Heart left ventricle (tissue), 16 donors: Measurements from ENCODE around the gene LCN10. TPM values are rescaled to one million over a fixed set of nuclear protein-coding genes. Genes with fewer than 3 reads are reported as not detected.
"Not testable (repeated sequence)": the region's sequence is repeated elsewhere in the genome, so short reads cannot be mapped to it uniquely, and the experiment has no call there.

Experiments used
- ATAC-seq, 4 donors: fragments of 200-7000 bp; cut with Tn5 transposase; one replicate each; pipeline ENCODE4 v1.9.1; 2020 to 2022; ENCODE audit warnings: moderate library complexity in 4 of 4, mild to moderate bottlenecking in 3 of 4, moderate number of reproducible peaks in 1 of 4
- DNase-seq, 5 donors: peaks; one replicate each; pipeline ENCODE4 v3.0.0-alpha.2; 2020
- H3K27ac ChIP-seq, 12 donors: fragments of 200-600 bp; sonication (generic) in 4 of 12; one replicate each; pipeline versions ENCODE4 v1.5.0 to v1.8.0; 2016 to 2022; ENCODE audit warnings: mild to moderate bottlenecking in 2 of 12
- H3K27me3 ChIP-seq, 9 donors: fragments of 200-600 bp; sonication (generic) in 2 of 9; one replicate each; pipeline versions ENCODE4 v1.5.1 to v1.8.0; 2016 to 2022; ENCODE audit warnings: mild to moderate bottlenecking in 3 of 9
- H3K36me3 ChIP-seq, 9 donors: fragments of 200-600 bp; sonication (generic) in 2 of 9; one replicate each; pipeline versions ENCODE4 v1.5.0 to v1.8.0; 2018 to 2022; ENCODE audit warnings: mild to moderate bottlenecking in 2 of 9
- H3K4me1 ChIP-seq, 12 donors: fragments of 200-600 bp; sonication (generic) in 4 of 12; one replicate each; pipeline versions ENCODE4 v1.5.0 to v1.8.0; 2016 to 2022; ENCODE audit warnings: mild to moderate bottlenecking in 3 of 12
- H3K4me3 ChIP-seq, 12 donors: fragments of 200-600 bp; sonication (generic) in 4 of 12; one replicate each; pipeline versions ENCODE4 v1.5.0 to v1.8.0; 2017 to 2022; ENCODE audit warnings: mild to moderate bottlenecking in 9 of 12, moderate library complexity in 4 of 12
- H3K9me3 ChIP-seq, 12 donors: fragments of 200-600 bp; sonication (generic) in 4 of 12; one replicate each; pipeline versions ENCODE4 v1.5.0 to v1.8.0; 2016 to 2022; ENCODE audit warnings: mild to moderate bottlenecking in 1 of 12
- CTCF ChIP-seq, 12 donors: fragments of 200-600 bp; sonication (generic) in 4 of 12; IDR thresholded peaks; one replicate each; pipeline versions ENCODE4 v1.5.0 to v1.8.0; 2018 to 2022; ENCODE audit warnings: antibody characterized with exemption in 12 of 12, mild to moderate bottlenecking in 5 of 12
- POLR2A ChIP-seq, 2 donors: fragments of 450-650 bp; IDR thresholded peaks; one replicate each; pipeline ENCODE4 v1.6.1; 2017; ENCODE audit warnings: antibody characterized with exemption in 2 of 2, mild to moderate bottlenecking in 2 of 2, moderate library complexity in 2 of 2
- WGBS, 4 donors: extraction: QIAGEN DNeasy Blood & Tissue Kit in 2 of 4; methylation state at CpG; one replicate each; pipeline versions ENCODE4 v1.1.5 to v1.1.7; 2013 to 2018; 5-methylcytosine and 5-hydroxymethylcytosine counted together
- intact Hi-C, 10 donors: fragments of 100-400 bp; cut with DNase I; formaldehyde crosslinking; loops; one replicate each; pipeline versions ENCODE4 v1.11.1 to v1.14.2; 2022
- polyA plus RNA-seq, 2 donors: library from polyadenylated mRNA; stranded (reverse); fragments of 200-250 nt; gene quantifications; one replicate each; pipeline ENCODE4 v1.2.3, GENCODE V29; 2013
- total RNA-seq, 9 donors: library from RNA; depleted of rRNA in 2 of 9; stranded (reverse); fragments of >200 nt in 2 of 9; fragmentation: NEBNext Ultra II Directional in 3 of 9; extraction: Animal tissue kit (Norgen Biotek cat#: 25700) in 3 of 9; gene quantifications; one replicate each; pipeline versions ENCODE4 v1.1.0 to v1.2.4, GENCODE V29; 2016 to 2023
- donor health status: ischemic (EF 13 %, LVEDD 7.1; RV severe dilation, severe dysfunction).
- donor health status: healthy with polysubstance abuse.
- donor health status: DM: no; HTN: yes; CAD: no.
- donor health status: DM: no; HTN: no; CAD: no.
- donor health status: ischemic (EF 25% LVEDD 6.9; RV normal size, moderate dysfunction).
- donor health status: ischemic (EF 25% LVEDD 5.7; RV mildly dilated, moderate dysfunction).
- donor health status: healthy.
- donor health status: DM: yes; HTN: yes; CAD: no.
- donor health status: ischemic (EF 35%, LVEDD 5.7; RV mildly dilated, moderate dysfunction).
- donor health status: nonischemic (EF 11% LVEDD 7.7; RV severe dilation, severe dysfunction).
- donor health status: DM: yes; HTN: yes; CAD: no.
- donor health status: PGD.
- donor health status: ischemic (EF 29% LVEDD 5.4; RV normal size, mild dysfunction).
- donor health status: nonischemic (EF 23%, LVEDD 6.1; RV moderate dilation, normal function).

LCN10 gene
- total and polyA plus RNA-seq, 11 donors = 0.50 to 40.7 (median 10.5) TPM

- Histone ChIP-seq H3K9me3 (peaks cover 0 to 9% (median 5%) of the 10 kb centered on the region in 12 donors), H3K27me3 (peaks cover 0 to 7% (median 0%) of the 10 kb centered on the region in 9 donors), H3K36me3 (no peaks in the 10 kb centered on the region), H3K4me1 (peaks cover 0 to 4% (median 0%) of the 10 kb centered on the region in 12 donors), H3K27ac (no peak overlapping the region), H3K4me3 (no peak overlapping the region)
- intact Hi-C loops = no loop called here
- no peak for TF ChIP-seq POLR2A (IDR thresholded peaks at IDR 0.05)
- TF ChIP-seq CTCF (IDR thresholded peaks at IDR 0.05) = peak; percentile 23 to 50 (median 36)
- peak in 2 of 4 donors; percentile 48 to 52 for ATAC-seq
- 10 to 23% (median 12%) methylated on average over 9 to 16 of the region's 16 CpGs for WGBS, 4 donors
- DNase-seq = peak in 1 of 5 donors; percentile 22
Observed at GRCh38 chr9:136769710-136770191, 27.0 kb upstream of the LCN10 start.

- H3K36me3 ChIP-seq, H3K4me3 ChIP-seq, H3K9me3 ChIP-seq, H3K4me1 ChIP-seq, H3K27ac ChIP-seq, ATAC-seq, H3K27me3 ChIP-seq, intact Hi-C loops: not testable (repeated sequence)
- peak; percentile 17 to 45 (median 40) for TF ChIP-seq CTCF (IDR thresholded peaks at IDR 0.05)
- 37 to 63% (median 47%) methylated on average over 12 to 18 of the region's 18 CpGs for WGBS, 4 donors
- peak in 4 of 5 donors; percentile 40 to 73 (median 60) for DNase-seq
Observed at GRCh38 chr9:136766410-136767120, 23.8 kb upstream of the LCN10 start.

- DNase-seq, intact Hi-C loops, H3K9me3 ChIP-seq, ATAC-seq, H3K27me3 ChIP-seq, H3K36me3 ChIP-seq, H3K4me3 ChIP-seq: not testable (repeated sequence)
- peak overlapping the region in 2 of 12 donors; percentile 1 to 35 for H3K27ac ChIP-seq
- WGBS, 4 donors = 85 to 91% (median 89%) methylated on average over 14 of the region's 14 CpGs
- peaks cover 0 to 14% (median 0%) of the 10 kb centered on the region in 12 donors for H3K4me1 ChIP-seq
Observed at GRCh38 chr9:136765745-136766409, 23.1 kb upstream of the LCN10 start.

GRCh38 chr9:136765041-136765440, 22.3 kb upstream of the LCN10 start:
- Histone ChIP-seq H3K27ac (peak overlapping the region in 5 of 12 donors; percentile 18 to 65 (median 41)), H3K4me3 (no peak overlapping the region), H3K9me3 (no peaks in the 10 kb centered on the region), H3K27me3 (peaks cover 0 to 7% (median 3%) of the 10 kb centered on the region in 9 donors), H3K4me1 (peaks cover 0 to 16% (median 2%) of the 10 kb centered on the region in 12 donors), H3K36me3 (no peaks in the 10 kb centered on the region)
- TF ChIP-seq POLR2A (IDR thresholded peaks at IDR 0.05) (no peak), CTCF (IDR thresholded peaks at IDR 0.05) (no peak)
- ATAC-seq = peak; percentile 40 to 80 (median 52)
- intact Hi-C loops = no loop called here
- DNase-seq = peak in 3 of 5 donors; percentile 20 to 66 (median 55)
- WGBS, 4 donors = 71 to 98% (median 82%) methylated on average over 6 to 14 of the region's 14 CpGs
